HG03558 (cell line): ENCODE measurements around the gene WDR64.
"Not testable (repeated sequence)": the region's sequence is repeated elsewhere in the genome, so short reads cannot be mapped to it uniquely, and the experiment has no call there.

Experiments used
- ATAC-seq: cut with Tn5 transposase; IDR thresholded peaks from one replicate; pipeline ENCODE4 v1.9.1; 2021; ENCODE audit warnings: moderate number of reproducible peaks; ENCODE audit not compliant: unreplicated experiment; ENCODE audit errors: extremely low read depth

Gene WDR64

GRCh38 chr1:241696815-241697639 lies 44.9 kb downstream of the WDR64 start:
- ATAC-seq = no peak

GRCh38 chr1:241697640-241698018 lies 45.5 kb downstream of the WDR64 start:
- no peak for ATAC-seq

GRCh38 chr1:241698177-241698576 lies 46.1 kb downstream of the WDR64 start:
- ATAC-seq = no peak

- ATAC-seq = no peak
Observed at GRCh38 chr1:241701483-241702295, 49.6 kb downstream of the WDR64 start.

- no peak for ATAC-seq
Observed at GRCh38 chr1:241702442-241703373, 50.6 kb downstream of the WDR64 start.

GRCh38 chr1:241703739-241704138 lies 51.7 kb downstream of the WDR64 start:
- not testable (repeated sequence) for ATAC-seq

GRCh38 chr1:241706257-241706656 lies 54.2 kb downstream of the WDR64 start:
- no peak for ATAC-seq

- no peak for ATAC-seq
Observed at GRCh38 chr1:241706967-241707366, 54.9 kb downstream of the WDR64 start.

GRCh38 chr1:241707442-241707841 lies 55.4 kb downstream of the WDR64 start:
- ATAC-seq = no peak

- ATAC-seq = no peak
Observed at GRCh38 chr1:241711326-241711725, 59.2 kb downstream of the WDR64 start.

- ATAC-seq = no peak
Observed at GRCh38 chr1:241713316-241713715, 61.2 kb downstream of the WDR64 start.

- ATAC-seq = no peak
Observed at GRCh38 chr1:241714321-241715218, 62.5 kb downstream of the WDR64 start.

GRCh38 chr1:241715435-241715834 lies 63.4 kb downstream of the WDR64 start:
- ATAC-seq = no peak

- no peak for ATAC-seq
Observed at GRCh38 chr1:241715956-241716355, 63.9 kb downstream of the WDR64 start.

GRCh38 chr1:241716915-241717656 lies 65.0 kb downstream of the WDR64 start:
- no peak for ATAC-seq

- ATAC-seq = no peak
Observed at GRCh38 chr1:241717975-241718374, 65.9 kb downstream of the WDR64 start.

GRCh38 chr1:241721011-241721410 lies 68.9 kb downstream of the WDR64 start:
- ATAC-seq = no peak

- no peak for ATAC-seq
Observed at GRCh38 chr1:241722947-241723346, 70.9 kb downstream of the WDR64 start.
